ENCODE data around the gene MOXD1.

MOXD1 gene

GRCh38 chr6:132253906-132254305 is 147.4 kb downstream of the MOXD1 start:
- peak; percentile 31 for DNase-seq (ENCODE audit: low read depth)
- TF ChIP-seq, protein P1, sequence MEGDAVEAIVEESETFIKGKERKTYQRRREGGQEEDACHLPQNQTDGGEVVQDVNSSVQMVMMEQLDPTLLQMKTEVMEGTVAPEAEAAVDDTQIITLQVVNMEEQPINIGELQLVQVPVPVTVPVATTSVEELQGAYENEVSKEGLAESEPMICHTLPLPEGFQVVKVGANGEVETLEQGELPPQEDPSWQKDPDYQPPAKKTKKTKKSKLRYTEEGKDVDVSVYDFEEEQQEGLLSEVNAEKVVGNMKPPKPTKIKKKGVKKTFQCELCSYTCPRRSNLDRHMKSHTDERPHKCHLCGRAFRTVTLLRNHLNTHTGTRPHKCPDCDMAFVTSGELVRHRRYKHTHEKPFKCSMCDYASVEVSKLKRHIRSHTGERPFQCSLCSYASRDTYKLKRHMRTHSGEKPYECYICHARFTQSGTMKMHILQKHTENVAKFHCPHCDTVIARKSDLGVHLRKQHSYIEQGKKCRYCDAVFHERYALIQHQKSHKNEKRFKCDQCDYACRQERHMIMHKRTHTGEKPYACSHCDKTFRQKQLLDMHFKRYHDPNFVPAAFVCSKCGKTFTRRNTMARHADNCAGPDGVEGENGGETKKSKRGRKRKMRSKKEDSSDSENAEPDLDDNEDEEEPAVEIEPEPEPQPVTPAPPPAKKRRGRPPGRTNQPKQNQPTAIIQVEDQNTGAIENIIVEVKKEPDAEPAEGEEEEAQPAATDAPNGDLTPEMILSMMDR (conservative IDR thresholded peaks at IDR 0.05; ENCODE audit: low read length) = no peak
- H3K4me3 ChIP-seq (ENCODE audit: low read length) = no peak overlapping the region

DNA sequence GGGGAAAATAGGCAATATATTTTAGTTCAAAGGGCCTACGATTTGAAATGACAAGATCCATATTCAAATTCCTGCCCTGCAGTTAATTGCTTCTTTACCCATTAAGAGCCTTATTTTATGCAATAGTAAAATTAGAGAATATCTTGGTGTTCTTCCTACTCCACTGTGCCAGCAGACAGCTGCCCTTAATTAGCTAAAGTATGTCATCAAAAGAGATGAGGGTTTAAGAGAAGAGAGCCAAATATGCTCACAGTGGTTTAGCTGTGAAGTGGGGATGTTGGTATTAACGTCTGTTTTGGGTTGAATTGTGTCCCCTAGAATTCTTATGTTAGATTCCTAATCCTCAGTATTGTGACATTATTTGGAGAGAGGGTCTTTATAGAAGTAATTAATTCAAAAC is 148.1 kb downstream of the MOXD1 start:
- no peak overlapping the region for H3K4me3 ChIP-seq (ENCODE audit: low read length)
- TF ChIP-seq, protein P1 (conservative IDR thresholded peaks at IDR 0.05; ENCODE audit: low read length) = no peak
- DNase-seq (ENCODE audit: low read depth) = peak; percentile 61

DNA sequence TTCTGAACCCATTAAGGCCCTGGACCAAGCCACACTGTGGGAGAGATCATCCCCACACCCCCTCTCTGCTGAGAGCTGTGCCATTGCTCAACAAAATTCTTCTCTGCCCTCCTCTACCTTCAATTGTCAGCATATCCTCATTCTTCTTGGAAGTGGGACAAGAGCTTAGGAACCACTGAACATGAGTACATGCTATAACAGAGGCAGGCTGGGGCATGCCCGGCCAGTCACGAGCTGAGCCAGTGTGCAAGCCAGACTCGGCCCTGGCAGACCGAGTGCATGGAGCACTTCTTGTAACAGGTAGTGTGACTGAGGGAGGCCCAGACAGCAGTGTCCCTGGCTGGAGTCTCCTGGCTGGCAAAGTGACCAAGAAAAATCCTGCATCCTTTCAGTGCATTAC is 149.2 kb downstream of the MOXD1 start:
- DNase-seq (ENCODE audit: low read depth) = peak; percentile 29
- TF ChIP-seq, protein P1 (conservative IDR thresholded peaks at IDR 0.05; ENCODE audit: low read length) = no peak
- no peak overlapping the region for H3K4me3 ChIP-seq (ENCODE audit: low read length)

DNA sequence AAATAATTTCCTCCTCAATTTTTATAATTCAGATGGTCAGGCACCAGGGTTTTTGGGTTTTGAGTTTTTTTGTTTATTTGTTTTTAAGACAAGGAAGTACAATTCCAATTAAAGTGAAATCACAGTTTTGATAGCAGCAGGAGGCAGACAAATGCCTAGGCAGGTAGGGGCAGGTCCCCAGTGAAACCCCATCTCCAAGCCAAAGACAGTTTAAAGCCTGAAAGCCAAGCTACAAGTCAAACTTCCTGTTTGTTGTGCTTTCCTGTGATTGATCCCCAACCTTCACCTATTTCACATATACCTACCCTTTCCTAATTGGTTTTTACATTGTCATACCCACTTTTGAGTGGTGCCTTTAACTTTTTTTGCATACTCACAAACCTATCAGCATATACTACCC is 149.6 kb downstream of the MOXD1 start:
- DNase-seq (ENCODE audit: low read depth) = no peak
- H3K4me3 ChIP-seq (ENCODE audit: low read length) = no peak overlapping the region
- TF ChIP-seq, protein P1 (conservative IDR thresholded peaks at IDR 0.05; ENCODE audit: low read length) = no peak

- no peak overlapping the region for H3K4me3 ChIP-seq (ENCODE audit: low read length)
- DNase-seq (ENCODE audit: low read depth) = peak; percentile 52
- TF ChIP-seq, protein P1 (conservative IDR thresholded peaks at IDR 0.05; ENCODE audit: low read length) = peak; percentile 22; the same call in 1 of the 2 replicates
These were observed 153.7 kb downstream of the MOXD1 start for GRCh38 chr6:132247381-132248159.

DNA sequence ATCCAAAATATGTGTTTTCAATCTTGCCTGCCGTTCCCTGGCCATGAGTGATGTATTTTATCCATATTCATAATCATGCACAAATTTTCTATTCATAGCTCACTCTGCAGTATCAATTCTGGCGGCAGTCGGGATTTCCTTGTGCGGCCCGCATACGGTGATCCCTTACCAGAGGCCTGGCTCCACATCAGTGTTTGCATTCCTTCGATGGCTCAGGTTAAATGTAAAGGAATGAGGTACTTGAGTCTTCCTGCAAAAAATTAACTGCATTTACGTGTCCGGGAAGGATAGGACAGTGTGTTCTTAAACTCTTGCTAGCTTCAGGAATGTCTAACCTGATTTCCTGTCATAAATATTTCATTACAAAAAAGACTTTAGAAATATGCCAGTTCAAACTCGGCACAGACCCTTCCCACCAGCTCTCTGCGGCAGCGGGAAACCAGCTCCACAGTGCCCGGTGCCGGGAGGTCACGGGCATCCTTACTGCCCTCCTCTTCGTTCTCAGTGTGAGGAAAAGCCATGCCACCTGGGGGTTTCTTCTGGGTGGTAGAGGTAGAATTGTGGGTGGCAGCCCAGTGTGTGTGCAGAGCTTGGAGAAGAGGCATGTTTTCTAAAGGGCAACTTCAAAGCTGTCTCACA is 154.5 kb downstream of the MOXD1 start:
- H3K4me3 ChIP-seq (ENCODE audit: low read length) = no peak overlapping the region
- DNase-seq (ENCODE audit: low read depth) = no peak
- TF ChIP-seq, protein P1 (conservative IDR thresholded peaks at IDR 0.05; ENCODE audit: low read length) = no peak

GRCh38 chr6:132246120-132246617 is 155.1 kb downstream of the MOXD1 start:
- no peak overlapping the region for H3K4me3 ChIP-seq (ENCODE audit: low read length)
- TF ChIP-seq, protein P1 (conservative IDR thresholded peaks at IDR 0.05; ENCODE audit: low read length) = no peak
- no peak for DNase-seq (ENCODE audit: low read depth)
